Neural crest cell (in vitro differentiated cells): ENCODE measurements around the gene PHIP. TPM values are rescaled to one million over a fixed set of nuclear protein-coding genes. Genes with fewer than 3 reads are reported as not detected.

Source experiments
- DNase-seq: peaks from one replicate; pipeline ENCODE4 v3.0.0; 2021; ENCODE audit warnings: low read depth, mixed read lengths, low spot score
- H3K27ac Mint-ChIP-seq: one replicate; pipeline ENCODE4 v1.8.0; 2021; ENCODE audit warnings: mild to moderate bottlenecking, mixed read lengths; ENCODE audit not compliant: unreplicated experiment
- H3K27me3 Mint-ChIP-seq: 2 replicates; pipeline ENCODE4 v1.8.0; 2021; ENCODE audit warnings: low read depth, mild to moderate bottlenecking, mixed read lengths
- H3K36me3 Mint-ChIP-seq: 2 replicates; pipeline ENCODE4 v1.8.0; 2021; ENCODE audit warnings: low read depth, mild to moderate bottlenecking, mixed read lengths
- H3K4me1 Mint-ChIP-seq: 2 replicates; pipeline ENCODE4 v1.8.0; 2021; ENCODE audit warnings: mixed read lengths
- H3K4me3 Mint-ChIP-seq: one replicate; pipeline ENCODE4 v1.8.0; 2021; ENCODE audit warnings: mild to moderate bottlenecking, mixed read lengths
- H3K9me3 Mint-ChIP-seq: 2 replicates; pipeline ENCODE4 v1.8.0; 2021; ENCODE audit warnings: mixed read lengths
- CTCF ChIP-seq: fragments of 200-600 bp; sonication (generic); conservative IDR thresholded peaks from 2 replicates; pipeline ENCODE4 v1.5.0; 2021; ENCODE audit warnings: antibody characterized with exemption, mild to moderate bottlenecking
- total RNA-seq: library from RNA; stranded (reverse); gene quantifications from 2 replicates; pipeline ENCODE4 v1.2.1, GENCODE V29; 2021

PHIP gene
- total RNA-seq, 1 donor from 2014 or later = 50.0 TPM

- Mint-ChIP-seq H3K4me3 (no peak overlapping the region), H3K4me1 (peaks cover 3% of the 10 kb centered on the region), H3K27ac (no peak overlapping the region), H3K27me3 (no peaks in the 10 kb centered on the region), H3K36me3 (peaks cover 7% of the 10 kb centered on the region), H3K9me3 (no peaks in the 10 kb centered on the region)
- DNase-seq = no peak
- no peak for TF ChIP-seq CTCF
Observed at GRCh38 chr6:79045966-79046365, 32.1 kb downstream of the PHIP start.

- Mint-ChIP-seq H3K36me3 (peaks cover 14% of the 10 kb centered on the region), H3K4me1 (peaks cover 11% of the 10 kb centered on the region), H3K27me3 (no peaks in the 10 kb centered on the region), H3K4me3 (no peak overlapping the region), H3K9me3 (no peaks in the 10 kb centered on the region), H3K27ac (no peak overlapping the region)
- no peak for TF ChIP-seq CTCF
- no peak for DNase-seq
Observed at GRCh38 chr6:79042799-79043126, 35.3 kb downstream of the PHIP start.

GRCh38 chr6:79042088-79042798 is 35.8 kb downstream of the PHIP start:
- no peak for TF ChIP-seq CTCF
- Mint-ChIP-seq H3K27ac (no peak overlapping the region), H3K4me1 (peaks cover 11% of the 10 kb centered on the region), H3K36me3 (peaks cover 17% of the 10 kb centered on the region), H3K27me3 (no peaks in the 10 kb centered on the region), H3K9me3 (no peaks in the 10 kb centered on the region), H3K4me3 (no peak overlapping the region)
- DNase-seq = no peak

- TF ChIP-seq CTCF = no peak
- H3K9me3 Mint-ChIP-seq = peaks cover 2% of the 10 kb centered on the region
- no peaks in the 10 kb centered on the region for H3K27me3 Mint-ChIP-seq
- H3K36me3 Mint-ChIP-seq = peaks cover 28% of the 10 kb centered on the region
- no peak overlapping the region for H3K4me3 Mint-ChIP-seq
- DNase-seq = no peak
- H3K27ac Mint-ChIP-seq = no peak overlapping the region
- H3K4me1 Mint-ChIP-seq = peaks cover 10% of the 10 kb centered on the region
Observed at GRCh38 chr6:79040083-79040482, 38.0 kb downstream of the PHIP start.

GRCh38 chr6:79038061-79038460 is 40.0 kb downstream of the PHIP start:
- no peak for DNase-seq
- Mint-ChIP-seq H3K27ac (no peak overlapping the region), H3K27me3 (no peaks in the 10 kb centered on the region), H3K4me3 (no peak overlapping the region), H3K4me1 (peaks cover 21% of the 10 kb centered on the region), H3K36me3 (peaks cover 39% of the 10 kb centered on the region), H3K9me3 (peaks cover 2% of the 10 kb centered on the region)
- no peak for TF ChIP-seq CTCF
